ENCODE data around the gene ARFGAP2. TPM values are rescaled to one million over a fixed set of nuclear protein-coding genes. Genes with fewer than 3 reads are reported as not detected.
A peak's percentile ranks its signal among the peaks of the same experiment; 100 is the strongest.

ARFGAP2 gene
- total and polyA plus RNA-seq, 9 of the 15 experiments (the other 6 are each of a cell fraction or from before 2014, with no cell fraction given) = 29.1 to 140 (median 90.1) TPM

DNA sequence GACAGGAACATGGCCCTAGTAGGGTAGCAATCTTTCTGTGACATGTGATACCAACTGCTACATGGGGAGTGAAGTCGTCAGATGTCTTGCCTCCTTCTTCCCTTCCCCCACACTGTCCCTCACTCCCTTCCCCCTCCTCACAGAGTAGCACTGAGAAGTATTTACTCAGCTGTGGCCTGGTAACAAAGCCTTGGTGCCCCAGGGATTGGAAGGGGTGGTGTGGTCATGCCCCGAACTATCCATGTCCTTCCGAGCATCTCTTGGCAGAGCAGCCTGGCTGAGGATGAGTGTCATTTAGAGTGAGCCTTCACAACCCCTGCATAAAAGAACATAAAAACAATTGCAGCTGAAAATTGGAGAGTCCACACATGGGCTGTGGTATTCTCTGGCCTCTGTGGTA, 46.1 kb downstream of the ARFGAP2 start:
- intact Hi-C loops (cut with micrococcal nuclease) (no loop called here), in situ Hi-C loops (cut with MboI) (loop anchor here (10.0 kb wide), 1 partner anchor 386 kb away; no protein-coding TSS in a partner anchor)
- ATAC-seq (peak; percentile 67), DNase-seq (ENCODE audit: extremely low read depth in 1 of 4, low spot score in 3 of 4) (peak in 1 of 4 experiments; percentile 29), FAIRE-seq (no peak)
- peaks cover 0 to 6% of the 10 kb centered on the region in 2 experiments; a peak in 2 of 5 replicates for H3K4me1 ChIP-seq (replicated peaks in 1 of 2; ENCODE audit: control insufficient read depth in 2 of 2, insufficient read depth in 2 of 2, low read length in 2 of 2)
- H3K9ac ChIP-seq (ENCODE audit: insufficient read depth in 1 of 2, low read depth in 2 of 2, low read length in 2 of 2) = no peak overlapping the region
- no peak overlapping the region for H3K27ac ChIP-seq (ENCODE audit: extremely low read depth, low read depth, low read length)
- H3K9me1 ChIP-seq (ENCODE audit: control insufficient read depth, insufficient read depth, low read length) = no peaks in the 10 kb centered on the region
- no TSS peak for BruUV-seq (replicated peaks)
- H3K27me3 ChIP-seq (ENCODE audit: control insufficient read depth in 2 of 2, insufficient read depth in 2 of 2, low read length in 2 of 2) = no peaks in the 10 kb centered on the region; a peak in 1 of 5 replicates
- H3K9me3 ChIP-seq (replicated peaks; ENCODE audit: control insufficient read depth, insufficient read depth, low read depth, low read length) = no peaks in the 10 kb centered on the region
- H3K79me2 ChIP-seq (ENCODE audit: control insufficient read depth, insufficient read depth, low read length) = no peaks in the 10 kb centered on the region
- H2AFZ ChIP-seq (ENCODE audit: low read depth, low read length) = no peak overlapping the region
- no peaks in the 10 kb centered on the region for H3K36me3 ChIP-seq (ENCODE audit: control insufficient read depth, insufficient read depth, low read length)
- H3K4me3 ChIP-seq = no peak overlapping the region
- ChIA-PET CTCF (ENCODE audit: low intra/inter-chr PET ratio) (no interaction called here), POLR2A (interaction anchor here (0.7 to 1.3 kb wide), 5 partner anchors 9 to 186 kb away, joined by 3 to 5 read pairs (median 3); no protein-coding TSS in a partner anchor)
- no peak overlapping the region for H3K4me2 ChIP-seq (ENCODE audit: insufficient read depth, low read length)
- WGBS (ENCODE audit: insufficient coverage, low coverage, missing lambda C conversion rate) = 38% methylated on average over 3 of the region's 3 CpGs
- no peaks in the 10 kb centered on the region; the same call in 1 of the 2 replicates for H4K20me1 ChIP-seq (replicated peaks; ENCODE audit: control insufficient read depth, insufficient read depth, low read length)
- TF ChIP-seq FOXJ2 (tag; IDR thresholded peaks at IDR 0.05) (0 out of 2 replicates have a peak, but pooled peaks have one; percentile 13), RBM15 (IDR thresholded peaks at IDR 0.05; ENCODE audit: insufficient read depth, low read length) (no peak), CTBP1 (IDR thresholded peaks at IDR 0.05; ENCODE audit: borderline replicate concordance) (peak; percentile 38; the same call in 1 of the 2 replicates), PPARD (CRISPR knock-in tag; IDR thresholded peaks at IDR 0.05) (no peak), RBM17 (IDR thresholded peaks at IDR 0.05; ENCODE audit: borderline replicate concordance, low read depth, low read length) (no peak), GTF2E2 (tag; IDR thresholded peaks at IDR 0.05) (no peak), ZNF324 (CRISPR knock-in tag; IDR thresholded peaks at IDR 0.05) (no peak), NR4A1 (CRISPR knock-in tag; IDR thresholded peaks at IDR 0.05) (no peak), NR4A1 (tag; IDR thresholded peaks at IDR 0.05) (no peak), ZC3H8 (IDR thresholded peaks at IDR 0.05) (no peak), THRA (IDR thresholded peaks at IDR 0.05) (no peak), PATZ1 (CRISPR knock-in tag; IDR thresholded peaks at IDR 0.05; ENCODE audit: borderline replicate concordance) (no peak), EP300 (IDR thresholded peaks at IDR 0.05; ENCODE audit: low read length) (0 out of 2 replicates have a peak, but pooled peaks have one; percentile 22), U2AF2 (optimal IDR thresholded peaks at IDR 0.05; ENCODE audit: low read depth, low read length) (no peak), ZNF212 (CRISPR knock-in tag; IDR thresholded peaks at IDR 0.05) (no peak), MCM3 (IDR thresholded peaks at IDR 0.05) (no peak), CHD4 (IDR thresholded peaks at IDR 0.05; ENCODE audit: insufficient read depth, insufficient replicate concordance, low read depth, low read length, poor library complexity, severe bottlenecking) (no peak), ELF2 (CRISPR knock-in tag; IDR thresholded peaks at IDR 0.05) (no peak), SMARCE1 (IDR thresholded peaks at IDR 0.05) (no peak), TCF3 (CRISPR knock-in tag; IDR thresholded peaks at IDR 0.05) (0 out of 2 replicates have a peak, but pooled peaks have one; percentile 35), MTA2 (IDR thresholded peaks at IDR 0.05; ENCODE audit: low read depth) (0 out of 2 replicates have a peak, but pooled peaks have one; percentile 20)
- TF ChIP-seq, protein P1, sequence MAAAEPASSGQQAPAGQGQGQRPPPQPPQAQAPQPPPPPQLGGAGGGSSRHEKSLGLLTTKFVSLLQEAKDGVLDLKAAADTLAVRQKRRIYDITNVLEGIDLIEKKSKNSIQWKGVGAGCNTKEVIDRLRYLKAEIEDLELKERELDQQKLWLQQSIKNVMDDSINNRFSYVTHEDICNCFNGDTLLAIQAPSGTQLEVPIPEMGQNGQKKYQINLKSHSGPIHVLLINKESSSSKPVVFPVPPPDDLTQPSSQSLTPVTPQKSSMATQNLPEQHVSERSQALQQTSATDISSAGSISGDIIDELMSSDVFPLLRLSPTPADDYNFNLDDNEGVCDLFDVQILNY (CRISPR knock-in tag; IDR thresholded peaks at IDR 0.05) = no peak
